HL-60 (cell line): ENCODE results near the gene DUSP6.

ENCODE experiments used
- DNase-seq, 2 experiments: peaks; one replicate each; pipeline ENCODE4 v3.0.0-alpha.2; 2010 to 2020; ENCODE audit warnings: low read depth in 1 of 2, low spot score in 1 of 2
- H3K27ac ChIP-seq: fragments of 250-450 bp; sonication (Bioruptor Pico); replicated peaks from 2 replicates; pipeline ENCODE4 v1.5.1; 2020; ENCODE audit warnings: mild to moderate bottlenecking, moderate library complexity
- H3K27me3 ChIP-seq: fragments of 250-450 bp; sonication (Bioruptor Pico); 2 replicates; pipeline ENCODE4 v1.5.1; 2021; ENCODE audit warnings: mild to moderate bottlenecking, moderate library complexity; ENCODE audit not compliant: insufficient read depth, poor library complexity, severe bottlenecking
- H3K4me3 ChIP-seq: replicated peaks from 2 replicates; pipeline ENCODE4 v1.5.1; 2011; ENCODE audit warnings: mild to moderate bottlenecking, control low read depth, low read length; ENCODE audit not compliant: insufficient read depth
- GABPA ChIP-seq: IDR thresholded peaks from 2 replicates; pipeline ENCODE4 v1.6.1; 2012; ENCODE audit warnings: low read depth
- POLR2AphosphoS5 ChIP-seq: IDR thresholded peaks from 2 replicates; pipeline ENCODE4 v1.6.1; 2012; ENCODE audit warnings: low read depth
- SPI1 ChIP-seq: IDR thresholded peaks from 2 replicates; pipeline ENCODE4 v1.6.1; 2012; ENCODE audit warnings: low read depth, mild to moderate bottlenecking, borderline replicate concordance
- TF ChIP-seq, protein P1 (sequence below): IDR thresholded peaks from 2 replicates; pipeline ENCODE4 v1.6.1; 2012; ENCODE audit warnings: low read depth; ENCODE audit not compliant: insufficient replicate concordance
- TF ChIP-seq, protein P2 (sequence below): IDR thresholded peaks from one replicate; pipeline ENCODE4 v1.5.1; 2011; ENCODE audit warnings: low read length, control low read depth, inconsistent platforms; ENCODE audit not compliant: insufficient read depth

DUSP6 gene

DNA sequence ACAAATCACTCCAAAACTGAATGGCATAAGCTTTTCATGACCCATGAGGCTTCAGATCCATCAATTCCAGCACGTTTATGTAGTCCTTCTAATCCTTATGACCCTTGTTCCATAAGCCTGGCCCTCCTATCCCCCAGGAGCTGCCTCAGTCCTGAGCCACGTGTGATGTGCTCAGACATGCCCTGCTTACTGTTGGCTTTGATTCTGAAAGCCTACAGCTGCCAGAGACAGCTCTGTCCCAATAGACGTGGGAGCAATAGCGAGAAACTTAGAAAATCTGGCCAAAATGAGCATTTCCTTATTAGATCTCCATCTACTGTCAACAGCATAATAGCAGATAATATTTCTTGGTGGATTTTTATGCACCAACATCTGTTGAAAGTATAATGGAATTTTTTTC lies 33.2 kb downstream of the DUSP6 start:
- TF ChIP-seq SPI1 = no peak
- TF ChIP-seq, protein P1, sequence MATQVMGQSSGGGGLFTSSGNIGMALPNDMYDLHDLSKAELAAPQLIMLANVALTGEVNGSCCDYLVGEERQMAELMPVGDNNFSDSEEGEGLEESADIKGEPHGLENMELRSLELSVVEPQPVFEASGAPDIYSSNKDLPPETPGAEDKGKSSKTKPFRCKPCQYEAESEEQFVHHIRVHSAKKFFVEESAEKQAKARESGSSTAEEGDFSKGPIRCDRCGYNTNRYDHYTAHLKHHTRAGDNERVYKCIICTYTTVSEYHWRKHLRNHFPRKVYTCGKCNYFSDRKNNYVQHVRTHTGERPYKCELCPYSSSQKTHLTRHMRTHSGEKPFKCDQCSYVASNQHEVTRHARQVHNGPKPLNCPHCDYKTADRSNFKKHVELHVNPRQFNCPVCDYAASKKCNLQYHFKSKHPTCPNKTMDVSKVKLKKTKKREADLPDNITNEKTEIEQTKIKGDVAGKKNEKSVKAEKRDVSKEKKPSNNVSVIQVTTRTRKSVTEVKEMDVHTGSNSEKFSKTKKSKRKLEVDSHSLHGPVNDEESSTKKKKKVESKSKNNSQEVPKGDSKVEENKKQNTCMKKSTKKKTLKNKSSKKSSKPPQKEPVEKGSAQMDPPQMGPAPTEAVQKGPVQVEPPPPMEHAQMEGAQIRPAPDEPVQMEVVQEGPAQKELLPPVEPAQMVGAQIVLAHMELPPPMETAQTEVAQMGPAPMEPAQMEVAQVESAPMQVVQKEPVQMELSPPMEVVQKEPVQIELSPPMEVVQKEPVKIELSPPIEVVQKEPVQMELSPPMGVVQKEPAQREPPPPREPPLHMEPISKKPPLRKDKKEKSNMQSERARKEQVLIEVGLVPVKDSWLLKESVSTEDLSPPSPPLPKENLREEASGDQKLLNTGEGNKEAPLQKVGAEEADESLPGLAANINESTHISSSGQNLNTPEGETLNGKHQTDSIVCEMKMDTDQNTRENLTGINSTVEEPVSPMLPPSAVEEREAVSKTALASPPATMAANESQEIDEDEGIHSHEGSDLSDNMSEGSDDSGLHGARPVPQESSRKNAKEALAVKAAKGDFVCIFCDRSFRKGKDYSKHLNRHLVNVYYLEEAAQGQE = no peak
- TF ChIP-seq, protein P2, sequence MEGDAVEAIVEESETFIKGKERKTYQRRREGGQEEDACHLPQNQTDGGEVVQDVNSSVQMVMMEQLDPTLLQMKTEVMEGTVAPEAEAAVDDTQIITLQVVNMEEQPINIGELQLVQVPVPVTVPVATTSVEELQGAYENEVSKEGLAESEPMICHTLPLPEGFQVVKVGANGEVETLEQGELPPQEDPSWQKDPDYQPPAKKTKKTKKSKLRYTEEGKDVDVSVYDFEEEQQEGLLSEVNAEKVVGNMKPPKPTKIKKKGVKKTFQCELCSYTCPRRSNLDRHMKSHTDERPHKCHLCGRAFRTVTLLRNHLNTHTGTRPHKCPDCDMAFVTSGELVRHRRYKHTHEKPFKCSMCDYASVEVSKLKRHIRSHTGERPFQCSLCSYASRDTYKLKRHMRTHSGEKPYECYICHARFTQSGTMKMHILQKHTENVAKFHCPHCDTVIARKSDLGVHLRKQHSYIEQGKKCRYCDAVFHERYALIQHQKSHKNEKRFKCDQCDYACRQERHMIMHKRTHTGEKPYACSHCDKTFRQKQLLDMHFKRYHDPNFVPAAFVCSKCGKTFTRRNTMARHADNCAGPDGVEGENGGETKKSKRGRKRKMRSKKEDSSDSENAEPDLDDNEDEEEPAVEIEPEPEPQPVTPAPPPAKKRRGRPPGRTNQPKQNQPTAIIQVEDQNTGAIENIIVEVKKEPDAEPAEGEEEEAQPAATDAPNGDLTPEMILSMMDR = no peak
- TF ChIP-seq POLR2AphosphoS5 = no peak
- no peak for TF ChIP-seq GABPA
- no peak overlapping the region for H3K4me3 ChIP-seq

GRCh38 chr12:89316705-89317139 lies 35.6 kb downstream of the DUSP6 start:
- no peak for DNase-seq
- no peak overlapping the region for H3K4me3 ChIP-seq
- TF ChIP-seq, protein P2 = no peak
- TF ChIP-seq, protein P1 = no peak
- TF ChIP-seq GABPA (no peak), POLR2AphosphoS5 (no peak), SPI1 (no peak)
- H3K27me3 ChIP-seq = no peaks in the 10 kb centered on the region
- no peak overlapping the region for H3K27ac ChIP-seq

More for the DNA sequence above, 33.2 kb downstream of the DUSP6 start:
- H3K27ac ChIP-seq = no peak overlapping the region
- DNase-seq = no peak
- no peaks in the 10 kb centered on the region for H3K27me3 ChIP-seq

GRCh38 chr12:89314060-89314761 lies 38.1 kb downstream of the DUSP6 start:
- no peak overlapping the region for H3K27ac ChIP-seq
- no peak overlapping the region for H3K4me3 ChIP-seq
- TF ChIP-seq, protein P1 = no peak
- TF ChIP-seq, protein P2 = no peak
- TF ChIP-seq GABPA = no peak
- TF ChIP-seq POLR2AphosphoS5 = no peak
- TF ChIP-seq SPI1 = no peak
- DNase-seq = no peak
- H3K27me3 ChIP-seq = no peaks in the 10 kb centered on the region
